ENCODE results near the gene ATG2B.

DNA sequence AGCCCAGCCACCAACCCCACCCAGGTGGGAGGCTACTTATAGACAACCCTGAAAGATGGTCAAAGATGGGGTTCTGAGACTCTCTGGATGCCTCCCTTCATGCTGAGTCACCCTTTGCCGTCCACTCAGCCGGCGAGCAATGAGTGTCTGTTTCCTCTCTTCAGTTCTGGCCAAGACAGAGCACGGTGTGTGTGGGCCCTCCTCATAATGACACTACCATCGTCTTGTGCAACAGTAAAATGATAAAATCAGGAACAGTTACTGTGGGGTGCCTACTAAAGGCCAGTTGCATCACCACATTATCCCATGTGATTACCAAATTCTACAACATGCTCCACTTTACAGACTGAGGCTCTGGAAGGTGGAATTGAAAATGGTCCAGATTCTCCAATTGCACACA, 114.1 kb downstream of the ATG2B start:
- TF ChIP-seq CTCF (IDR thresholded peaks at IDR 0.05 in 8 of 11, conservative IDR thresholded peaks at IDR 0.05 in 3 of 11): no peak
- TF ChIP-seq POLR2AphosphoS5 (IDR thresholded peaks at IDR 0.05): no peak

Measured in spleen (tissue), 7 donors.